GM12878 (cell line): ENCODE results near the gene ZNF652. TPM values are rescaled to one million over a fixed set of nuclear protein-coding genes. Genes with fewer than 3 reads are reported as not detected.

ENCODE experiments used
- ATF3 ChIP-seq: IDR thresholded peaks from 2 replicates; pipeline ENCODE4 v1.6.1; 2011; ENCODE audit warnings: low read depth, mild to moderate bottlenecking, low read length, moderate library complexity, borderline replicate concordance; ENCODE audit errors: extremely low read depth
- CHD2 ChIP-seq: IDR thresholded peaks from 2 replicates; pipeline ENCODE4 v1.6.1; 2011; ENCODE audit warnings: low read depth, low read length, improper control_type of control experiment, borderline replicate concordance
- HDAC2 ChIP-seq: fragments of 200-600 bp; sonication (generic); IDR thresholded peaks from 2 replicates; pipeline ENCODE4 v1.6.1; 2017
- NFYB ChIP-seq: IDR thresholded peaks from 2 replicates; pipeline ENCODE4 v1.6.1; 2011; ENCODE audit warnings: low read depth, mild to moderate bottlenecking, low read length, improper control_type of control experiment, moderate library complexity; ENCODE audit not compliant: insufficient read depth
- NR2C2 ChIP-seq: IDR thresholded peaks from 2 replicates; pipeline ENCODE4 v1.6.1; 2011; ENCODE audit warnings: borderline replicate concordance, low read depth; ENCODE audit not compliant: control insufficient read depth, insufficient read length
- PAX5 ChIP-seq: IDR thresholded peaks from 2 replicates; pipeline ENCODE4 v1.6.1; 2011; ENCODE audit warnings: low read depth, low read length, borderline replicate concordance
- RBBP5 ChIP-seq: fragments of 200-600 bp; sonication (generic); conservative IDR thresholded peaks from 2 replicates; pipeline ENCODE4 v1.6.1; 2016
- SREBF2 ChIP-seq: IDR thresholded peaks from 2 replicates; pipeline ENCODE4 v1.6.1; 2012; ENCODE audit warnings: mild to moderate bottlenecking, low read length
- SRF ChIP-seq, 2 experiments: IDR thresholded peaks; 2 replicates each; pipeline ENCODE4 v1.6.1; 2011; ENCODE audit warnings: low read depth in 2 of 2, low read length in 2 of 2, mild to moderate bottlenecking in 1 of 2, moderate library complexity in 1 of 2
- TCF7 ChIP-seq: IDR thresholded peaks from 2 replicates; pipeline ENCODE4 v1.6.1; 2014; ENCODE audit warnings: antibody characterized with exemption, borderline replicate concordance
- polyA plus RNA-seq, 11 experiments: library from polyadenylated mRNA; depleted of rRNA in 4 of 11; unstranded in 6 of 11; stranded (reverse) in 5 of 11; fragments of >200 nt; fragmentation: Nextera tagmentation in 4 of 11; fragmentation: Illumina TruSeq in 1 of 11; extraction: Ambion mirVana in 4 of 11; extraction: Trizol in 1 of 11; gene quantifications; 1 replicate in 1 of 11; 2 replicates in 10 of 11; pipeline versions ENCODE4 v1.2.1 to v1.2.3, GENCODE V29; 2011 to 2016; ENCODE audit warnings: inconsistent platforms in 2 of 11, missing spikeins in 2 of 11, low read depth in 1 of 11
- total RNA-seq, 4 experiments: library from RNA; depleted of rRNA in 3 of 4; stranded (reverse); fragments of >200 nt in 3 of 4; fragmentation: Illumina TruSeq in 1 of 4; extraction: Trizol in 1 of 4; gene quantifications; 2 replicates each; pipeline versions ENCODE4 v1.2.1 to v1.2.3, GENCODE V29; 2013 to 2021
- TF ChIP-seq, protein P1 (sequence below): fragments of 450-650 bp; formaldehyde crosslinking; IDR thresholded peaks from 2 replicates; pipeline ENCODE4 v1.5.0; 2022; ENCODE audit warnings: mild to moderate bottlenecking, missing genetic modification characterization

The ZNF652 gene
- total and polyA plus RNA-seq, 10 of the 15 experiments (the other 5 are each of a cell fraction or from before 2014, with no cell fraction given) = 3.4 to 13.1 (median 8.7) TPM

DNA sequence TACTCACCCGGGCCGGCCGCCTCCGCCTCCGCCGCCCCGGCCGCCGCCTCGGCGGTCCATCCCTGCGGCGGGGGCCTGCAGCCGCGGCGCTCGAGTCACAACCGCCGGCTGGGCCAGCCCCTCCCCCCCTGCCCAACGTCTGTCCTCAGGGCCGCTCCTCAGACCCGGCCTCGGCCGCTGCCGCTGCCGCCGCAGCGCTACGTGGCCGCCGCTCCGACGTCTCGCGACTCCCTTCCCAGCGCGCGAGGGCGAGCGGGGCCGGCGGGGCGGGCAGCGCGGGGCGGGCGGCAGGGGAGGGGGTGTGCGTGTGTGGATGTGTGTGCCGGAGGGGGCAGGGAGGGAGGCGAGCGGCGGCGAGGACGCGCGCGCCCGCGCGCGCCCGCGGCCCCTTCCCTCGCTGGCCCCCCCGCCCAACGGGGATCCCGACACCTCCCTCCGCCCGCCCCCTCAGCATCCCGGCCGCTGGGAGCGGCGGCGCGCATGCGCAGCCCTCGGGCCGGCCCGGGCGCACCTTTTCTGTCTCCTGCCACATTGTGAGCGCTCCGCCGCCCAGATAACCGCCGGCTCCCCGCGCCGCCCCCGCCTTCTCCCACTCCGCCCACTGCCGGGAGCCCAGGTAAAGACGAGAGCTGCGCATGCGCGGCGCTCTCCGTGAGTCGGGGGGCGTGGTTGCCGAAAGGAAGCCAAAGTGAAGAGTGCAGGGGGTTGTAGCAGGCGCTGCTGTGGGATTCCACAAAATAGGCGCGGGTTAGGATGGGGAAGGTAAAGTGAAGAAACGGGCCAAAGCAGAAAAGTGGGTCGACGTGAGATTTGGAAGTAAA, at the start of gene ZNF652 (continued):
- TF ChIP-seq, protein P1, sequence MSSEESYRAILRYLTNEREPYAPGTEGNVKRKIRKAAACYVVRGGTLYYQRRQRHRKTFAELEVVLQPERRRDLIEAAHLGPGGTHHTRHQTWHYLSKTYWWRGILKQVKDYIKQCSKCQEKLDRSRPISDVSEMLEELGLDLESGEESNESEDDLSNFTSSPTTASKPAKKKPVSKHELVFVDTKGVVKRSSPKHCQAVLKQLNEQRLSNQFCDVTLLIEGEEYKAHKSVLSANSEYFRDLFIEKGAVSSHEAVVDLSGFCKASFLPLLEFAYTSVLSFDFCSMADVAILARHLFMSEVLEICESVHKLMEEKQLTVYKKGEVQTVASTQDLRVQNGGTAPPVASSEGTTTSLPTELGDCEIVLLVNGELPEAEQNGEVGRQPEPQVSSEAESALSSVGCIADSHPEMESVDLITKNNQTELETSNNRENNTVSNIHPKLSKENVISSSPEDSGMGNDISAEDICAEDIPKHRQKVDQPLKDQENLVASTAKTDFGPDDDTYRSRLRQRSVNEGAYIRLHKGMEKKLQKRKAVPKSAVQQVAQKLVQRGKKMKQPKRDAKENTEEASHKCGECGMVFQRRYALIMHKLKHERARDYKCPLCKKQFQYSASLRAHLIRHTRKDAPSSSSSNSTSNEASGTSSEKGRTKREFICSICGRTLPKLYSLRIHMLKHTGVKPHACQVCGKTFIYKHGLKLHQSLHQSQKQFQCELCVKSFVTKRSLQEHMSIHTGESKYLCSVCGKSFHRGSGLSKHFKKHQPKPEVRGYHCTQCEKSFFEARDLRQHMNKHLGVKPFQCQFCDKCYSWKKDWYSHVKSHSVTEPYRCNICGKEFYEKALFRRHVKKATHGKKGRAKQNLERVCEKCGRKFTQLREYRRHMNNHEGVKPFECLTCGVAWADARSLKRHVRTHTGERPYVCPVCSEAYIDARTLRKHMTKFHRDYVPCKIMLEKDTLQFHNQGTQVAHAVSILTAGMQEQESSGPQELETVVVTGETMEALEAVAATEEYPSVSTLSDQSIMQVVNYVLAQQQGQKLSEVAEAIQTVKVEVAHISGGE = no peak
- TF ChIP-seq SREBF2 = no peak
- no peak for TF ChIP-seq TCF7
- TF ChIP-seq CHD2 = no peak
- TF ChIP-seq HDAC2 = no peak
- TF ChIP-seq SRF (IDR thresholded peaks at IDR 0.05; ENCODE audit: low read depth in 2 of 2, low read length in 2 of 2) = no peak
- no peak for TF ChIP-seq ATF3
- no peak for TF ChIP-seq NFYB
- TF ChIP-seq NR2C2 = no peak
- no peak for TF ChIP-seq RBBP5
- no peak for TF ChIP-seq PAX5
- TF ChIP-seq, all 136 proteins: peak for 19
